D341Med (cell line): ENCODE results near the gene KLF14.
"Not testable (repeated sequence)": the region's sequence is repeated elsewhere in the genome, so short reads cannot be mapped to it uniquely, and the experiment has no call there.

Experiments
- DNase-seq: peaks from one replicate; pipeline ENCODE4 v3.0.0; 2012; ENCODE audit warnings: low spot score

KLF14 gene

GRCh38 chr7:130719541-130719940 is 14.5 kb downstream of the KLF14 start:
- no peak for DNase-seq

DNA sequence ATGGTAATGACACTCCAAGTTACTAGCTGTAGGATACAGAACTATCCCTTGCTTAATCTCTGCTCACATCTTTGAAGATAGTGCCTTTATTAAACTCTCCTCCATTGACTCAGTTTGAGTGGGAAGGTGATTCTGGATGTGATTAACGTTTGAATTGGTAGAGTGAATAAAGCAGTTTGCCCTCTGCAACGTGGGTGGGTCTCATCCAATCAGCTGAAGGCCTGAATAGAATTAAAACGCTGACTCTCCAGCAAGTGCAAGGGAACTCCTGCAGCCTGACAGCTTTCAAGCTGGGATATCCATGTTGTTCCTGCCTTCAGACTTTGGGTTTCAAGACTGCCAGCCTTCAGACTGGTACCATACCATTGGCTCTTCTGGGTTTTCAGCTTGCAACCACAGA is 21.6 kb downstream of the KLF14 start:
- no peak for DNase-seq

- no peak for DNase-seq
Measured at GRCh38 chr7:130708766-130709165, 25.2 kb downstream of the KLF14 start.

DNA sequence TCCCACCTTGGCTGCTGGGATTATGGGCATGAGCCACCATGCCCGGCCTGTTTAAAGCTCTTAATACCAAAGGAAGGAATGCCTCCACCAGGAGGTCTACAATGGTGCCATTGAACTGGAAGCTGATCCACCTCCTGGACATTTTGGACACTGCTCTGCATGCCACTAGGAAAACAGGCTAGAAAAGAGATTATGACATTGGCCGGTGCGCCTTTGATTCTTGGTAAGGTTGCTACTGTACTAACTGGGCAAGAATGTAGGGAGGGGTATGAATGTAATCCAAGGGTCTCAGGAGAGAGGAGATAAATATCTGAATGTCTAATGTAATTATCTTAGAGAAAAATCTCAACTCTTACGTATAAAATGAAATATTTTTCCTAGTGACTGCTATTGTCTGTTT is 26.0 kb downstream of the KLF14 start:
- no peak for DNase-seq

GRCh38 chr7:130703851-130704250 is 30.2 kb downstream of the KLF14 start:
- no peak for DNase-seq

DNA sequence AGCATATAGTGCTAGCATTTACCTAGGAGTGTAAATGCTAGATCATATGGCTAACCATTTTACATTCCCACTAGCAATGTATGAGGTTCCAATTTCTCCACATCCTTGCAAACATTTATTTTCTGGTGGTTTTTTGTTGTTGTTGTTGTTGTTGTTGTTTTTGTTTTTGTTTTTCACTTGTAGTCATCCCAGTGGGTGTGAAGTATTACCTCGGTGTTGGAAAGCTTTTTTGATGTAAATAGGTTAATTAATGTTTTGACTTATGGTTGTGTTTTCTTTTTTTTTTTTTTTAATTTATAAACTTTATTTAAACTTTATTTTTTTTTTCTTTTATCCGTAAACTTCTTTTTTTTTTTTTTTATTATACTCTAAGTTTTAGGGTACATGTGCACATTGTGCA is 32.4 kb downstream of the KLF14 start:
- no peak for DNase-seq

DNA sequence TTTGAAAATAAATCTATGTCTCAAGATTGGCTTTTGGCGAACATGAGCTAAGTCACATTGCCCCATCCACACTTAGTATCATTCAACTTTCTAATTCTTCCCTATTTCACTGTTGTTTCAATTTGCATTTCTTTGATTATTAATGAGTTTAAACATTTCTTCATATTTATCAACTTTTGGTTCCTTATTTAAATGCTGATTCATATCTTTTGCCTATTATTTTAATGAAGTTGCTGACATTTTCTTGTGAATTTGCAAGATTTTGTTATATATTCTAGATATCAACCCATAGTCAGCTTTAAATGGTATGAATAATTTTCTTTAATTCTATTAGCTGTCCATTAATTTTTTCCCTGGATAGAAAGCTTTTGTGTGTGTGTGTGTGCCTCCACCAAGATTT is 33.2 kb downstream of the KLF14 start:
- DNase-seq: no peak

GRCh38 chr7:130699686-130700085 is 34.3 kb downstream of the KLF14 start:
- no peak for DNase-seq

DNA sequence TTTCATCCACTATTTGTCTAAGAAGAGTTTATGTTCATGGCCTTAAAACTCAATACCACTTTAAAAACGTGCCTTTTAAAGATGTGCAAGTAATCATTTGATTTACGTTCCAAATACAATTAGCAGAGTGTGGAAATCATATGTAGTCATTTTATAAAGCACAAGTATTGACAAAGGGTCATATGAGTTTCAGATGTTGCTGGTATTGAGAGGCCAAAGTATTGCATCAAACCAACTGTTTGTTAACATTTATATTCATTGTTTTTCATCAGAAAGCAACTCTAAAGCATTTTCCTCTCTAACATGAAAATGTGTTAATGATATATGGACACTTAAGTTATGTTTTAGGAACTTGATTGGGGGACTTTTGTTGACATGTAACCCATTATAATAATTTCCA is 36.2 kb downstream of the KLF14 start:
- no peak for DNase-seq

GRCh38 chr7:130695840-130696239 is 38.2 kb downstream of the KLF14 start:
- peak; percentile 39 for DNase-seq

DNA sequence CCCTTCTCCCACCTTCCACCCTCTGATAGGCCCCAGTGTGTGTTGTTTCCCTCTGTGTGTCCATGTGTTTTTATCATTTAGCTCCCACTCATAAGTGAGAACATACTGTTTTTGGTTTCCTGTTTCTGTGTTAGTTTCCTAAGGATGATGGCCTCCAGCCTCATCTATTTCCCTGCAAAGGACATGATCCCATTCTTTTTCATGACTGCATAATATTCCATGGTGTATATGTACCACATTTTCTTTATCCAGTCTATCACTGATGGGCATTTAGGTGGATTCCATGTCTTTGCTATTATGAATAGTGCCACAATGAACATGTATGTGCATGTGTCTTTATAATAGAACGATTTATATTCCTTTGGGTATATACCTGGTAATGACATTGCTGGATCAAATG is 41.6 kb downstream of the KLF14 start:
- not testable (repeated sequence) for DNase-seq

DNA sequence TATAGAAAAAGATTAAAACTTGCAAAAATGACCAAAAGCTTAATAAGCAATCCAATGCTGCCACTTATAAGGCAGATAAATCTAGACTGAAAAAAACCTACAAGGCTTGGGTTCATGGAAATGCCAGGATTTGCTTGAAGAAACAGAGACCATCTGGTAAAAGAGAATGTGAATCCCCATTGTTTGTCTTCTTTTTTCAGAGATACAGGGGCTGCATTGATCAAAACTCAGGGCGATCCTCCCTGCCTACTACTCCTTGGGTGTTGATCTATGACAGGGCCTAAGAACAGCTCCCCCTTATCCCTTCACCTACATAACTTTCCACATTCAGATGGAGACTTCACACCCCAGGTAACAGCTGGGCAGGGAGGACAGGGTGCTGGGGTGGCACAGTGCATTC is 44.3 kb downstream of the KLF14 start:
- DNase-seq: no peak

DNA sequence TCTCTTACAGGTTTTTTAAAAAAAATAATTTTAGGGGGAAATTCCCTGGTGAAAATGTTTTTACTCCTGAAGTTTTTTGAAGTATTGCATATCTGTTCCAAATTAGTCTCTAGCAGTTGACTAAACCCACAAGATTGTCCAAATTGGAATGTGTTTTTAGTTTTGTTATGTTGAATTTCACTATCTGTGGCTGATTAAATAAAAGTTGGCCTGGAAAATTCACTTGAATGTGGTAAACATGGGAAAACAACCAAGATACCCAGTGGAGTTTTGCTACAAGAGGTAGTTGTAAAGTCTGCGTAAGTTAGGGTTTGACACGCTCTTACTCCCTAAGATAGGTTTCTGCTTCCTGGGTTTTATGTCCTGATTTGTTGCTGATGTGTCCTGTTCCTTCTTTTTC is 51.0 kb downstream of the KLF14 start:
- no peak for DNase-seq
